OCI-M1 (cell line): Measurements from ENCODE around the gene KLB.
A peak's percentile ranks its signal among the peaks of the same experiment; 100 is the strongest.
"Not testable (repeated sequence)": the region's sequence is repeated elsewhere in the genome, so short reads cannot be mapped to it uniquely, and the experiment has no call there.

Source experiments
- DNase-seq: peaks from one replicate; lab custom pipeline; 2025; lab: John Stamatoyannopoulos, UW

Gene KLB

GRCh38 chr4:39406763-39407583, at the start of gene KLB:
TSS of gene KLB (plus strand) at chr4:39406930. CDS start at chr4:39406950, 20 bp downstream.
- no peak for DNase-seq

GRCh38 chr4:39357002-39357401, 49.7 kb upstream of the KLB start:
- DNase-seq, result peak; percentile 30

- not testable (repeated sequence) for DNase-seq
These were observed 46.1 kb upstream of the KLB start for GRCh38 chr4:39360611-39361010.

- DNase-seq, result no peak
These were observed 43.9 kb upstream of the KLB start for GRCh38 chr4:39362827-39363226.

- DNase-seq, result no peak
These were observed 42.8 kb upstream of the KLB start for GRCh38 chr4:39363773-39364393.

GRCh38 chr4:39365360-39365759, 41.4 kb upstream of the KLB start:
- DNase-seq, result no peak

GRCh38 chr4:39365830-39366771, 40.6 kb upstream of the KLB start, which contains the start of gene RFC1:
TSS of gene RFC1 (minus strand) at chr4:39366362. CDS start at chr4:39366241, 121 bp downstream.
- peak; percentile 92 for DNase-seq

- DNase-seq, result no peak
These were observed 39.6 kb upstream of the KLB start for GRCh38 chr4:39367166-39367565.

GRCh38 chr4:39369301-39369700, 37.4 kb upstream of the KLB start:
- peak; percentile 95 for DNase-seq

- not testable (repeated sequence) for DNase-seq
These were observed 35.5 kb upstream of the KLB start for GRCh38 chr4:39371209-39371608.

- DNase-seq, result no peak
These were observed 31.3 kb upstream of the KLB start for GRCh38 chr4:39375478-39375877.

GRCh38 chr4:39383690-39384089, 23.0 kb upstream of the KLB start:
- no peak for DNase-seq

- no peak for DNase-seq
These were observed 22.2 kb upstream of the KLB start for GRCh38 chr4:39384563-39384962.

- DNase-seq, result no peak
These were observed 16.1 kb upstream of the KLB start for GRCh38 chr4:39390603-39391002.

- no peak for DNase-seq
These were observed 12.0 kb upstream of the KLB start for GRCh38 chr4:39394706-39395105.

- DNase-seq, result not testable (repeated sequence)
These were observed 5.1 kb upstream of the KLB start for GRCh38 chr4:39401640-39402039.

- DNase-seq, result no peak
These were observed 805 bp downstream of the KLB start for GRCh38 chr4:39407584-39407885.

- peak; percentile 60 for DNase-seq
These were observed 3.7 kb downstream of the KLB start for GRCh38 chr4:39410415-39410814.

GRCh38 chr4:39411561-39411960, 4.8 kb downstream of the KLB start:
- DNase-seq, result not testable (repeated sequence)

- DNase-seq, result no peak
These were observed 9.1 kb downstream of the KLB start for GRCh38 chr4:39415678-39416283.

- no peak for DNase-seq
These were observed 15.5 kb downstream of the KLB start for GRCh38 chr4:39422247-39422646.

- DNase-seq, result not testable (repeated sequence)
These were observed 18.6 kb downstream of the KLB start for GRCh38 chr4:39425297-39425696.
